ENCODE data around the gene COL9A1.

GRCh38 chr6:70325009-70325408, 22.1 kb upstream of the COL9A1 start:
- TF ChIP-seq, protein P1, sequence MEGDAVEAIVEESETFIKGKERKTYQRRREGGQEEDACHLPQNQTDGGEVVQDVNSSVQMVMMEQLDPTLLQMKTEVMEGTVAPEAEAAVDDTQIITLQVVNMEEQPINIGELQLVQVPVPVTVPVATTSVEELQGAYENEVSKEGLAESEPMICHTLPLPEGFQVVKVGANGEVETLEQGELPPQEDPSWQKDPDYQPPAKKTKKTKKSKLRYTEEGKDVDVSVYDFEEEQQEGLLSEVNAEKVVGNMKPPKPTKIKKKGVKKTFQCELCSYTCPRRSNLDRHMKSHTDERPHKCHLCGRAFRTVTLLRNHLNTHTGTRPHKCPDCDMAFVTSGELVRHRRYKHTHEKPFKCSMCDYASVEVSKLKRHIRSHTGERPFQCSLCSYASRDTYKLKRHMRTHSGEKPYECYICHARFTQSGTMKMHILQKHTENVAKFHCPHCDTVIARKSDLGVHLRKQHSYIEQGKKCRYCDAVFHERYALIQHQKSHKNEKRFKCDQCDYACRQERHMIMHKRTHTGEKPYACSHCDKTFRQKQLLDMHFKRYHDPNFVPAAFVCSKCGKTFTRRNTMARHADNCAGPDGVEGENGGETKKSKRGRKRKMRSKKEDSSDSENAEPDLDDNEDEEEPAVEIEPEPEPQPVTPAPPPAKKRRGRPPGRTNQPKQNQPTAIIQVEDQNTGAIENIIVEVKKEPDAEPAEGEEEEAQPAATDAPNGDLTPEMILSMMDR (IDR thresholded peaks at IDR 0.05): no peak
- TF ChIP-seq POLR2A (IDR thresholded peaks at IDR 0.05): no peak
